Activated CD4-positive, alpha-beta T cell treated with anti-CD3 and anti-CD28 coated beads, Interleukin-2, amount 50 U/mL, for 24 hours (primary cell): ENCODE data around the gene BLACAT1.
"Not testable (repeated sequence)": the region's sequence is repeated elsewhere in the genome, so short reads cannot be mapped to it uniquely, and the experiment has no call there.

Experiments
- DNase-seq, 2 donors: peaks; one replicate each; pipeline ENCODE4 v3.0.0-alpha.2; 2020; ENCODE audit warnings: low read depth in 1 of 2, low spot score in 1 of 2

Gene BLACAT1

GRCh38 chr1:205421798-205422197 is 34.0 kb downstream of the BLACAT1 start, which contains the start of gene LEMD1:
Gene LEMD1 (minus strand): TSS chr1:205422056. CDS start chr1:205420536, 1,520 bp downstream.
- no peak for DNase-seq

- no peak for DNase-seq
Observed at GRCh38 chr1:205420938-205421337, 34.9 kb downstream of the BLACAT1 start.

- DNase-seq: no peak
Observed at GRCh38 chr1:205417870-205418635, 37.8 kb downstream of the BLACAT1 start.

GRCh38 chr1:205416322-205416721 is 39.5 kb downstream of the BLACAT1 start:
- no peak for DNase-seq

- no peak for DNase-seq
Observed at GRCh38 chr1:205410581-205411298, 45.1 kb downstream of the BLACAT1 start.

GRCh38 chr1:205407970-205408369 is 47.9 kb downstream of the BLACAT1 start:
- no peak for DNase-seq

- DNase-seq: not testable (repeated sequence)
Observed at GRCh38 chr1:205406252-205406651, 49.6 kb downstream of the BLACAT1 start.
